Superior temporal gyrus (tissue), 1 donor: ENCODE data around the gene TUBB8.
"Not testable (repeated sequence)": the region's sequence is repeated elsewhere in the genome, so short reads cannot be mapped to it uniquely, and the experiment has no call there.

Source experiments
- DNase-seq: peaks from one replicate; pipeline ENCODE4 v3.0.0-alpha.2; 2016; ENCODE audit errors: extremely low spot score

The TUBB8 gene

DNA sequence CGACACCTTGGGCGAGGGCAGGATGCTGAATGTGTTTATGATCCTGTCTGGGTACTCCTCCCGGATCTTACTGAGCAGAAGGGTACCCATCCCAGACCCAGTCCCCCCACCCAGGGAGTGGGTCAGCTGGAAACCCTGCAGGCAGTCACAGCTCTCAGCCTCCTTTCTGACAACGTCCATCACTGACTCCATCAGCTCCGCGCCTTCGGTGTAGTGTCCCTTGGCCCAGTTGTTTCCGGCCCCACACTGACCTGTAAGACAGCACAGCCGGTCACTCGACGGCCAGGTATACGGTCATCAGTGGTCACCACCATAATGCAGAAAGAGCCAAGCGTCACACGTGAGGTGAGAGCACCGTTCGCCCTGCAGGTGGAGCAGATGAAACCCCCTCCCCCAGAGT lies 1.2 kb downstream of the TUBB8 start:
- not testable (repeated sequence) for DNase-seq

GRCh38 chr10:13315-13635 lies 35.8 kb downstream of the TUBB8 start:
- not testable (repeated sequence) for DNase-seq

DNA sequence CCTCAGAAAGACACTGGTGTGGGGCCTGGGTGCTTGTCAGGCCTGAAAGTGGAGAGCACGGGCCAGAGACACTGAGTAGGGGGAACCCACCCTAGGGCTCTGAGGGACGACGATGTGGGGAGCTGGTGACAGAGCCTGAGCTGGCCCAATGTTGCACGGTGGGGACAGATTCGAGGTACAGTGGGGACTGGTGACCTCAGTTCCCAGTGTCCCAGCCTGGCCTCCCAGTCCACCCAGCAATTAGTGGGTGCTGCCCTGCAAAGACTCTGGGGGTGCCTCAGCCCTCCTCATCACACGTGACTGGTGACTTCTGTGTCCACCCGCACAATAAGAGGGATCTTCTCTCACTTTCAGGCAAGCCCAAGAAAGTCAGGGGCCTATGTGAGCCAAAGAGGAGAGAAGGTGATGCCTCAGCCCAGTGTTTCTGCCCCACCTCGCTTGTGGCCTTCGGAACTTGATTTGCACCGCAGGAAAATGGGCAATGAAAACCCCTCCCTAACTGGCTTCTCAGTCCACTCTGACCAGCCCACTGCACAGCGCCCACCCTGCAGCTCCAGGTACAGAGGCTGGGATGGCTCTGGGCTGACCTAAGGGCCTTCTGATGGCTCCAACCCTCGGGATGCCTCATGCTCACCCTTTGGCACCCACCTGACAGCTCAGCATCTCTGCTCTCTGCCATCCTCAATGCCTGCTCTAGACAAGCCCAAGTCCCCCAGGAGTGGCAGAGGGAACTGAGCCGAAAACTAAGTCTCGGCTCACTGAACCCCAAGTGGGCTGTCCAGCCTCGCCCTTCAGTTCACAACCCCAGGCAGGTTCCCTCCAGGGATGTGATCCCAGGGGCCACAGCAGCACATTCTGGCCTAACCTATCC lies 36.4 kb downstream of the TUBB8 start:
- not testable (repeated sequence) for DNase-seq

- DNase-seq, result not testable (repeated sequence)
Measured at GRCh38 chr10:11260-11659, 37.8 kb downstream of the TUBB8 start.

DNA sequence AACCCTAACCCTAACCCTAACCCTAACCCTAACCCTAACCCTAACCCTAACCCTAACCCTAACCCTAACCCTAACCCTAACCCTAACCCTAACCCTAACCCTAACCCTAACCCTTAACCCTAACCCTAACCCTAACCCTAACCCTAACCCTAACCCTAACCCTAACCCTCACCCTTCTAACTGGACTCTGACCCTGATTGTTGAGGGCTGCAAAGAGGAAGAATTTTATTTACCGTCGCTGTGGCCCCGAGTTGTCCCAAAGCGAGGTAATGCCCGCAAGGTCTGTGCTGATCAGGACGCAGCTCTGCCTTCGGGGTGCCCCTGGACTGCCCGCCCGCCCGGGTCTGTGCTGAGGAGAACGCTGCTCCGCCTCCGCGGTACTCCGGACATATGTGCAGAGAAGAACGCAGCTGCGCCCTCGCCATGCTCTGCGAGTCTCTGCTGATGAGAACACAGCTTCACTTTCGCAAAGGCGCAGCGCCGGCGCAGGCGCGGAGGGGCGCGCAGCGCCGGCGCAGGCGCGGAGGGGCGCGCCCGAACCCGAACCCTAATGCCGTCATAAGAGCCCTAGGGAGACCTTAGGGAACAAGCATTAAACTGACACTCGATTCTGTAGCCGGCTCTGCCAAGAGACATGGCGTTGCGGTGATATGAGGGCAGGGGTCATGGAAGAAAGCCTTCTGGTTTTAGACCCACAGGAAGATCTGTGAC lies 38.7 kb downstream of the TUBB8 start:
- DNase-seq, result not testable (repeated sequence)
